HAP-1 (cell line): ENCODE measurements around the gene PODXL.

Experiments
- DNase-seq, 2 experiments: peaks; one replicate each; pipeline ENCODE4 v3.0.0-alpha.2; 2016 to 2020; ENCODE audit warnings: low spot score in 2 of 2
- H3K27me3 ChIP-seq: fragments of 250-450 bp; sonication (Bioruptor Pico); 2 replicates; pipeline ENCODE4 v1.5.1; 2020; ENCODE audit warnings: low read depth, mild to moderate bottlenecking, moderate library complexity
- H3K36me3 ChIP-seq: fragments of 250-450 bp; sonication (Bioruptor Pico); replicated peaks from 2 replicates; pipeline ENCODE4 v1.5.1; 2020; ENCODE audit warnings: mild to moderate bottlenecking
- H3K4me1 ChIP-seq: fragments of 250-450 bp; sonication (Bioruptor Pico); 2 replicates; pipeline ENCODE4 v1.5.1; 2020; ENCODE audit warnings: mild to moderate bottlenecking
- H3K4me3 ChIP-seq: fragments of 250-450 bp; sonication (Bioruptor Pico); 2 replicates; pipeline ENCODE4 v1.5.1; 2020; ENCODE audit warnings: mild to moderate bottlenecking, moderate library complexity
- H3K9me3 ChIP-seq: fragments of 250-450 bp; sonication (Bioruptor Pico); 2 replicates; pipeline ENCODE4 v1.5.1; 2020; ENCODE audit warnings: mild to moderate bottlenecking, moderate library complexity
- in situ Hi-C: fragments of 300-500 bp; cut with MboI; formaldehyde crosslinking; loops from 3 replicates; pipeline ENCODE4 v1.14.3; 2020; ENCODE audit warnings: low sequenced_read_pairs, inconsistent platforms, mixed read lengths

The PODXL gene

DNA sequence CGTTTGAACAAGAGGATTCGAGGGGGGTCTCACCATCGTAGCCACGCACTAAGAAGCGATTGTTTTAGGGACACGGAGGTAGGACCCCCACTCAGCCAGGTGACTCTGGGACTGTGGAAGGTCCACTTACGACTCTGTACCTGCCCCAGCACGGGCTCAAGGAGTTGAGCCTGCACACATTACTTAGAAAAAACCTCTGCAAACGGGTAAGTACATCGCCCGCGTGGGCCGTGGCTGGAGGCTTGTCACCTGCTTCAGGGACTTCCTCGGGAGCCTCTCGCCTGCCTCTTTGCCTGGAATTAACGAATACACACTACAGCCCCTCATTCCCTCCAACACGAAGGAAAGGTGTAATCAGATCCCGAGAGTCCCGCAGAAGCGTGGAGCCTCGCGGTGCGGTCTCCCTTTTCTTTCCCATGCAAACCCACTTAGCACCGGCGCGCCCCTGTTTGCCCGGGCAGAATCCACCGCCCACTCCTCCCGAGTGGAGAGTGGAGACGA, 826 bp downstream of the PODXL start:
- DNase-seq = peak in 1 of 2 experiments; percentile 22
- Histone ChIP-seq H3K36me3 (no peaks in the 10 kb centered on the region), H3K27me3 (no peaks in the 10 kb centered on the region), H3K4me3 (peak overlapping the region; percentile 60), H3K4me1 (peaks cover 26% of the 10 kb centered on the region), H3K9me3 (no peaks in the 10 kb centered on the region)
- in situ Hi-C loops = no loop called here

DNA sequence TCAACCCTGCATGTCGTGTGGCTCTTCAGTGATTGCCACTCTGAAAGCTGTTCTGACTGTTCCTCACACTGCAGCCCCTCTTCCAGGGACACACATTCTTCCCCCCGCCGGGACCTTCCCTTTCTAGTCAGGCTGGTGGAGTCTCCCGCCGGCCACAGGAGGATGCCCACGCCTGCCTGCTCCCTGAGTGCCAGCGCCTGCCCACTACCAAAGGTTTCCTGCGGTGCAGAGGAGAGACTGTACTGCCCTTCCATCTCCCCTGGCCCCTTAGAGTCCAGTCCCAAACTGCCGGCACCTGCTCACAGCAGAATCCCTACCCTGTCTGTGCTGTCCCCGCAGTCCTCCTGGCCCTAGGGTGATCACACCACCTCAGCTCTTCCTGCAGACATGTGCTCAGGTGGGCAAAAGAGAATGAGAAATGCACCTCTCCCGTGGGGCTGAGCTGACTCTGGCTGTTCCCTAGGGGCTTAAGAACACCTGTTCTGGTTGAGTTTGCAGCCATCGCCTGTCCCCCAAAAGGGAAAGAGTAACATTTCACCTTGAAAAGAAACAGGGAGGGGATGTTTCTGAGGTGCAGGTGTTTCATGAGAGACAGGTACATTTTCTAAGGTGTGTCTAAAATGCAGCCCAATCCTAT, 1.4 kb downstream of the PODXL start:
- no peaks in the 10 kb centered on the region for H3K27me3 ChIP-seq
- peak overlapping the region; percentile 60 for H3K4me3 ChIP-seq
- H3K36me3 ChIP-seq = no peaks in the 10 kb centered on the region
- H3K4me1 ChIP-seq = peaks cover 26% of the 10 kb centered on the region
- in situ Hi-C loops = no loop called here
- no peaks in the 10 kb centered on the region for H3K9me3 ChIP-seq
- DNase-seq = no peak

- H3K4me3 ChIP-seq = peak overlapping the region; percentile 60
- in situ Hi-C loops = no loop called here
- no peaks in the 10 kb centered on the region; the same call in 1 of the 2 replicates for H3K9me3 ChIP-seq
- peaks cover 26% of the 10 kb centered on the region for H3K4me1 ChIP-seq
- H3K36me3 ChIP-seq = no peaks in the 10 kb centered on the region; the same call in 1 of the 2 replicates
- no peaks in the 10 kb centered on the region for H3K27me3 ChIP-seq
- peak in 1 of 2 experiments; percentile 28 for DNase-seq
These were observed 2.5 kb downstream of the PODXL start for GRCh38 chr7:131553931-131554330.

- no peaks in the 10 kb centered on the region; the same call in 1 of the 2 replicates for H3K36me3 ChIP-seq
- H3K27me3 ChIP-seq = no peaks in the 10 kb centered on the region
- in situ Hi-C loops = no loop called here
- no peaks in the 10 kb centered on the region; the same call in 1 of the 2 replicates for H3K9me3 ChIP-seq
- peaks cover 15% of the 10 kb centered on the region for H3K4me1 ChIP-seq
- DNase-seq = no peak
- H3K4me3 ChIP-seq = no peak overlapping the region
These were observed 4.4 kb downstream of the PODXL start for GRCh38 chr7:131552053-131552452.

DNA sequence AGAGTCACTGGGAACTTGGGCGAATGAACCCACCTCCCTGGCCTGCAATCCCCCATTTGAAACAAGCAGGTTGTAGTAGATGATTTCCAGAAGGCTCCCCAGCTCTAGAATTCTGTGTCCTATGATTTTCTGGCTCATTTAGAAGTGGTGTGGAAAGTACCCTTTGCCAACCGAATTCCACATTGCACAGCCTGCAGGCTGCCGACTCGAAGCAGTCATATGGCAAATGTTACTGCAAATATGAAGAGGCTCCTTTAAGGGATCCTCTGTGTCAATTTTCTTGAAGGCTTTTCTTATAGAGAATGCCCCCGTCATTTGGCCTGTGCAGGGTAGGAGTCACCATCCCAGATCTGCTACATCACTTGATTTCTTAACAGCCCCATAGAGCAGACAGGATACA, 5.6 kb downstream of the PODXL start:
- H3K36me3 ChIP-seq = no peaks in the 10 kb centered on the region; the same call in 1 of the 2 replicates
- H3K9me3 ChIP-seq = no peaks in the 10 kb centered on the region; the same call in 1 of the 2 replicates
- H3K4me1 ChIP-seq = peaks cover 14% of the 10 kb centered on the region
- no peak for DNase-seq
- H3K27me3 ChIP-seq = no peaks in the 10 kb centered on the region
- in situ Hi-C loops = no loop called here
- H3K4me3 ChIP-seq = no peak overlapping the region

GRCh38 chr7:131548371-131548770, 8.1 kb downstream of the PODXL start:
- Histone ChIP-seq H3K9me3 (no peaks in the 10 kb centered on the region; the same call in 1 of the 2 replicates), H3K27me3 (no peaks in the 10 kb centered on the region), H3K36me3 (no peaks in the 10 kb centered on the region; the same call in 1 of the 2 replicates), H3K4me3 (no peak overlapping the region), H3K4me1 (no peaks in the 10 kb centered on the region)
- in situ Hi-C loops = no loop called here
- DNase-seq = no peak

DNA sequence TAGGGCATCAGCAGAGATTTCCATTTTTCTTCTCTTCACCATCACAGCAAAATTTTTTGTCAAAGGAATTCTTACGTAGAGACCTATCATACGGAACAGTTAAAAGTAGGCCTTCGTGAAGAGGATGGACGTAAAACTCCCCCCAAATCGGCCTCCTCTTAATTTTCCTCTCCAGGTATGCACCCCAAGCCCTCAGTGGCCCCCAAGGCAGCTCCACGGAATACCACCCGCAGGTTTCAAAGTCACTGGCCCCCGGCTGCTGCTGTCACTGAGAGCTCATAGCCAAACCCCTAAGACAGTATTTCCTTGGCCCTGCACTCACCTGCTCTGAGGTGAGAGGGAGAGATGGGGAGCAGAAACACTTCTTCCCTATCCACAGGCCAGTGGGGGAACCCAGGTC, 8.8 kb downstream of the PODXL start:
- Histone ChIP-seq H3K27me3 (no peaks in the 10 kb centered on the region), H3K9me3 (no peaks in the 10 kb centered on the region; the same call in 1 of the 2 replicates), H3K4me3 (no peak overlapping the region), H3K4me1 (no peaks in the 10 kb centered on the region), H3K36me3 (no peaks in the 10 kb centered on the region; the same call in 1 of the 2 replicates)
- DNase-seq = no peak
- in situ Hi-C loops = no loop called here

- Histone ChIP-seq H3K36me3 (no peaks in the 10 kb centered on the region; the same call in 1 of the 2 replicates), H3K27me3 (no peaks in the 10 kb centered on the region)
These were observed 9.8 kb downstream of the PODXL start for GRCh38 chr7:131546583-131547141.

GRCh38 chr7:131546126-131546525, 10.3 kb downstream of the PODXL start:
- Histone ChIP-seq H3K27me3 (no peaks in the 10 kb centered on the region), H3K4me3 (no peak overlapping the region), H3K9me3 (no peaks in the 10 kb centered on the region; the same call in 1 of the 2 replicates), H3K4me1 (no peaks in the 10 kb centered on the region), H3K36me3 (no peaks in the 10 kb centered on the region; the same call in 1 of the 2 replicates)
- no peak for DNase-seq
- in situ Hi-C loops = no loop called here

More at GRCh38 chr7:131546583-131547141, 9.8 kb downstream of the PODXL start:
- in situ Hi-C loops = no loop called here
- DNase-seq = peak; percentile 42 to 82
- no peak overlapping the region for H3K4me3 ChIP-seq
- H3K4me1 ChIP-seq = no peaks in the 10 kb centered on the region
- no peaks in the 10 kb centered on the region; the same call in 1 of the 2 replicates for H3K9me3 ChIP-seq

- in situ Hi-C loops = no loop called here
- Histone ChIP-seq H3K4me1 (no peaks in the 10 kb centered on the region), H3K9me3 (no peaks in the 10 kb centered on the region; the same call in 1 of the 2 replicates), H3K4me3 (no peak overlapping the region), H3K27me3 (no peaks in the 10 kb centered on the region), H3K36me3 (no peaks in the 10 kb centered on the region; the same call in 1 of the 2 replicates)
- peak in 1 of 2 experiments; percentile 38 for DNase-seq
These were observed 11.8 kb downstream of the PODXL start for GRCh38 chr7:131544449-131545301.

DNA sequence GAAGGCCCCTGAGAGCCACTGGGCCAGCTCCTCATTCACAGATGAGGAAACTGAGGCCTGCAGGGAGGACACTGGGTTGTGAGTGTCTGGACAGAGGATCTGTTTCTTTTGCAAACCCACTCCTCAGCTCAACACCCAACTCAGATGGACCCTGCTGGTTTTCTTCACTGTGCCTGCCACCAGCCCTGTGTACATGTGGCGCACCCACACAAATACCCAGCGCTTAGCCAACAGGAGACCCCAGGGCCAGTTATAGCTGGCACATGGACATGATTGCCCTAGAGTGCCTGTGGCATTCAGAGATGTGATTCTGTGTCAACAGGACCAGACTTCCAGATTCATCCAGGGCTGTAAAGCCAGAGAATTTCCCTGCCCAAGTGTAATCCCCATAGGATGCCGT, 12.4 kb downstream of the PODXL start:
- Histone ChIP-seq H3K4me1 (no peaks in the 10 kb centered on the region), H3K9me3 (no peaks in the 10 kb centered on the region; the same call in 1 of the 2 replicates), H3K27me3 (no peaks in the 10 kb centered on the region), H3K36me3 (no peaks in the 10 kb centered on the region; the same call in none of the 2 replicates), H3K4me3 (no peak overlapping the region)
- in situ Hi-C loops = no loop called here
- DNase-seq = no peak

DNA sequence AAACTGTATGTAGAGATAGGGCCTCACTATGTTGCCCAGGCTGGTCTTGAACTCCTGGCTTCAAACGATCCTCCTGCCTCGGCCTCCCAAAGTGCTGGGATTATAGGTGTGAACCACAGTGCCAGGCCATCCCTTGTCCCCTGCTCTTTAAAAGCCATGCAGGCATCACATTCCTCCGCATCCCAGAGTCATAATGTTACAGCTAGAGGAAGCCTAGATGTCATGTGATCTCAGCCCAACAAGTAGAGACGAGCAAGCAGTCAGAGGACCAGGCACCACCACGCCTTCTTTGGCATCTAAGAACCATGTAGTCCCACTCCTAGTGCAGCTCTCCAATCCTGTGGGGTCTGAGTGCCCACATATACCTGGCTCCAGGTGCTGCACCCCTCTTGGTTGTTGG, 13.1 kb downstream of the PODXL start:
- H3K4me1 ChIP-seq = no peaks in the 10 kb centered on the region
- in situ Hi-C loops = no loop called here
- no peaks in the 10 kb centered on the region for H3K9me3 ChIP-seq
- no peaks in the 10 kb centered on the region for H3K27me3 ChIP-seq
- DNase-seq = no peak
- H3K36me3 ChIP-seq = no peaks in the 10 kb centered on the region; the same call in 1 of the 2 replicates
- H3K4me3 ChIP-seq = no peak overlapping the region

DNA sequence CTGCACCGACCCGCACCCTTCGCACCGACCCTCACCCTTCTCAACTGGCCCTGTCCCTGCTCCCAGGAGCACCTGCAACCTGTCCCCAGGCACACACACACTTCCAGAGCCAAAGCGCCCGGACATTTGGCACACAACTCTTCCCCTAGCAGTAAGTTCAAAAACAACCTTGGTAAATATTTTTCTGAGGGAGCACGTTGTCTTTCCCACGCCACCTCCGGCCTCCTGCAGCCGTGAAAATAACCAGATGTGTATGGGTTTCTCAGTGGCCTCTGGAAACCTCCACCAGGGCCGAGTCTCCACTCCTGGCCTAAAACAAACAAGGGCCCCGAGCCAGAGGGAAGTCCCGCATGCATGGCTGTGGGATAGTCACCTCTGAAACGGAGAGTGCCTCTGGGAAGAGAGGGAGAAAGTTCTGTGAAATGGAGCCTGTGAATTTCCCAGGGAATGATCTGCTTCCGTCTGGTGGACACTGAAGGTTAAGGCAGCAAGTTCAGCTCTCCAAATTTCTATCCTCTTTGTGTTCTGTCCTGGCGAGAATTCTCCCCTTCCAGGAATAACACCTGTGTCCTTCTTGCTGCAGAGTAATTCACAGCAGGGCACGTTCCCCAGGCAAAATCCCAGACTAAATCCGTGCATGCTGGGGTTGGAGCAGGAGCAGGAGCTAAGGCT, 15.8 kb downstream of the PODXL start:
- Histone ChIP-seq H3K4me3 (no peak overlapping the region), H3K36me3 (no peaks in the 10 kb centered on the region; the same call in 1 of the 2 replicates), H3K9me3 (no peaks in the 10 kb centered on the region), H3K4me1 (no peaks in the 10 kb centered on the region), H3K27me3 (no peaks in the 10 kb centered on the region)
- DNase-seq = no peak
- in situ Hi-C loops = no loop called here
